ENCODE data around the gene PGC. TPM values are rescaled to one million over a fixed set of nuclear protein-coding genes. Genes with fewer than 3 reads are reported as not detected.

Gene PGC
- not detected in 2 replicates for total RNA-seq

DNA sequence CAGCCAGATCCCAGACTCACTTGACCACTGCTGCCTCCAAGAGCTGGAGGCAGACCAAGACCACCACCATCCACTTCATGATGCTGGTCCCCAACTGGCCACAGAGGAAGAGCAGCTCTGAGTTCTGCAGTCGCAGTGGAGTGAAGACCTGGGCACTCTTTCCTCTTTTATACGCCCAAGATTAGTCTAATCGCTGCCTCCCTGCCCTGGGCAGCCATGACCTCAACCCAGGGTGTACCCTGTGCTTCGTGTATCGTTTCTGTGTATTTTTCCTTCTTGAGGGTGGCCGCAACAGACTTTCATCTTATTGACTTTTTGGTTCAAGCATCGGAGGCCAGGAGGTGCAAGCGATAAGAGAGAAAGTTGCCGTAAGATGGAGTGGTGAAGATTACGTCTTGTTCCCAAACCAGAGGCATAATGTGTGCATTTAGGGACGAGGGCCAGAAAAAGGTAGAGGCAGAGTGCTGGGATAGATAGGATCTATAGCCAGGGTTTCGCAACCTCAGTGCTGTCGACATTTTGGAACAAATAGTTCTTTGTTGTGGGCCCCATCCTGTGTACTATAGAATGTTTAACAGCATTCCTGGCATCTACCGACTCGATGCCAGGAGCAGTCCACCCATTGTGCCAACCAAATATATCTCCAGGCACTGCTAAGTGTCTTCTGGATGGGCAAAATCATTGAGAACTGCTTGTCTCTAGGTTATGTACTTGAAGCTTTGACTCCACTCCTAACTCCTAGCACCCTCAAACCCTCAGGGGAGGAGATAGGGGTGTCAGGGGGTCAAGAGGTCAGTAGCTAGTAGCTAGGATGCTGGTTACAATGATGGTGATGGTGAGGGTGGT lies at the start of gene PGC:
Gene PGC, minus strand, starts transcription at position 142 of the 846 bp plus-strand sequence. Its CDS starts 63 bp downstream, at position 79.
- TF ChIP-seq, protein P1, sequence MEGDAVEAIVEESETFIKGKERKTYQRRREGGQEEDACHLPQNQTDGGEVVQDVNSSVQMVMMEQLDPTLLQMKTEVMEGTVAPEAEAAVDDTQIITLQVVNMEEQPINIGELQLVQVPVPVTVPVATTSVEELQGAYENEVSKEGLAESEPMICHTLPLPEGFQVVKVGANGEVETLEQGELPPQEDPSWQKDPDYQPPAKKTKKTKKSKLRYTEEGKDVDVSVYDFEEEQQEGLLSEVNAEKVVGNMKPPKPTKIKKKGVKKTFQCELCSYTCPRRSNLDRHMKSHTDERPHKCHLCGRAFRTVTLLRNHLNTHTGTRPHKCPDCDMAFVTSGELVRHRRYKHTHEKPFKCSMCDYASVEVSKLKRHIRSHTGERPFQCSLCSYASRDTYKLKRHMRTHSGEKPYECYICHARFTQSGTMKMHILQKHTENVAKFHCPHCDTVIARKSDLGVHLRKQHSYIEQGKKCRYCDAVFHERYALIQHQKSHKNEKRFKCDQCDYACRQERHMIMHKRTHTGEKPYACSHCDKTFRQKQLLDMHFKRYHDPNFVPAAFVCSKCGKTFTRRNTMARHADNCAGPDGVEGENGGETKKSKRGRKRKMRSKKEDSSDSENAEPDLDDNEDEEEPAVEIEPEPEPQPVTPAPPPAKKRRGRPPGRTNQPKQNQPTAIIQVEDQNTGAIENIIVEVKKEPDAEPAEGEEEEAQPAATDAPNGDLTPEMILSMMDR (IDR thresholded peaks at IDR 0.05; ENCODE audit: insufficient read depth, low read length, poor library complexity, severe bottlenecking) = no peak
- Histone ChIP-seq H3K4me3 (ENCODE audit: low read depth, low read length) (no peak within 1 kb of the TSS), H3K36me3 (ENCODE audit: control insufficient read depth, insufficient read depth, low read length) (no peaks in the 10 kb centered on the region), H3K27me3 (ENCODE audit: control insufficient read depth, insufficient read depth, low read length) (peaks cover 2% of the 10 kb centered on the region)
- no peak for DNase-seq (ENCODE audit: low read depth)

DNA sequence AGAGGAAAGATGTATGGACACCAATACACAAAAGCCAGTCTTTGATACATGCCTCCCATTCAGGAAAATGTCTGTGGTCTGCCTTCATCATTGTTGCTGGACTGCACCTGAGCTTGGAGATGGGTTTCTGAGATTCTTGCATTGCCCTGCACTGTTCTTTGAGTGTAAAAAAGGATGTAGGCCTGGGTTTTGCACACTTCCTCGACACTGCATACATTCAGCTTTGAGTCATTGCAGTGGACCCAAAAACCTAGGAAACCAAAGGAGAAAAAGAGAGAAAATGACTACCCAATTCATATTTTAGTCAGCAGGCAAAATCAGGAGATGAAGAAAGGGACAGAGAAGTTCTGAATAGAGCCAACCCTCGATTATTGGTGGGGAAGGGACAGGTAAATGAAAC lies 49.3 kb upstream of the PGC start:
- TF ChIP-seq, protein P1 (IDR thresholded peaks at IDR 0.05; ENCODE audit: insufficient read depth, low read length, poor library complexity, severe bottlenecking) = no peak
- Histone ChIP-seq H3K4me3 (ENCODE audit: low read depth, low read length) (no peak overlapping the region), H3K36me3 (ENCODE audit: control insufficient read depth, insufficient read depth, low read length) (peaks cover 1% of the 10 kb centered on the region), H3K27me3 (ENCODE audit: control insufficient read depth, insufficient read depth, low read length) (no peaks in the 10 kb centered on the region)
- DNase-seq (ENCODE audit: low read depth) = no peak

DNA sequence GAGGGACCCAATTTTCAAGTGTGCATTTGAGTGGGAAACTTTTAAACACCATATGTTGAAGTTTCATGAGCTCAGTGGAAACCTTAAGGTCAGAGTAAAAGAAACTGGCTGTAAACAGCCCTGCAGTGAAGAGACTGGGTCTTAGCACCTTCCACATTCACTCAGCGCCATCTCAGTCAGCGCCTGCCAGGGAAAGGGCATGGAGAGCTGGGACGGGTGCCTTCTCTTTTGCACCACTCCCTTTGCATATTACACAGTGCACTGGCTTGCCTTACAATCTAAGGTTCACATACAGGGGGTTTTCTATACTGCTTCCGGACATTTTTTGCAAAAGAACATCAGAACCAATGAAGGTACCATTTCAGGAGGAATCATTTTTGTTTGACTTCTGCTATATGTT lies 44.8 kb upstream of the PGC start:
- Histone ChIP-seq H3K27me3 (ENCODE audit: control insufficient read depth, insufficient read depth, low read length) (no peaks in the 10 kb centered on the region), H3K36me3 (ENCODE audit: control insufficient read depth, insufficient read depth, low read length) (peaks cover 1% of the 10 kb centered on the region), H3K4me3 (ENCODE audit: low read depth, low read length) (no peak overlapping the region)
- TF ChIP-seq, protein P1 (IDR thresholded peaks at IDR 0.05; ENCODE audit: insufficient read depth, low read length, poor library complexity, severe bottlenecking) = no peak
- DNase-seq (ENCODE audit: low read depth) = no peak

DNA sequence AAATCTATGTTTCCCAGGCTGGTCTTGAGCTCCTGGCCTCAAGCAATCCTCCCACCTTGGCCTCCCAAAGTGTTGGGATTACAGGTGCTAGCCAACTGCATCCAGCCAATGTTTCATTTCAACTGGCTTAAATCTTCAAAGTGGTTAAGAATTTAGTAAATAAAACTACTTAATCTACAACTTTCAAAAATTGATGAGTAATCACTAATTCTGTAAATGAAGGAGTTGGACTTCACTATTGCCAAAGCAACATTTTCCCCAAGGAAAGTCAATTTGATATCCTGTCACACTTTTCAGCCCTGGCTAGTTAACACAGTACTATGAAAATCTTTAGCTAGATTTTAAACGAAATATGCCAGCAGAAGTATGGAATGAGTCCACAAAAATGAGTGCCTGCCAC lies 44.1 kb upstream of the PGC start:
- DNase-seq (ENCODE audit: low read depth) = no peak
- no peaks in the 10 kb centered on the region for H3K27me3 ChIP-seq (ENCODE audit: control insufficient read depth, insufficient read depth, low read length)

DNA sequence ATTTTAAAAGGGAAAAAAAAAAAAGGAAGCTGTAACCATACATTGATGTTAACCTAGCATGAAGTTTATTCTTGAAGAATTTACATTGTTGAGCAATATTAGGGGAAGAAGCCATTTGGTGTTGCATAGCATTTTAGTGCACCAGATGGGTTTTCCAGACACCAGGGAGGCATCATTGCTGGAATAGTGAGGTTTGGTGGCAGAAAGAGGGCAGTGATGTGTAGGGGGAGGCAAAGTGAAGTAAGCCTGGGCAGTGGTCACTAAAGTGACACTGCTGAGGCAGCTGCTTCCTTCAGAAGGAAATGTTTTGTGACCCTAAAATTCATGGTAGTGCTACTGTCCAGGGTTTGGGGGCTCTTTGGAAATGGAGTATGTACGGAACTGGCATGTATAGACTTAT lies 42.8 kb upstream of the PGC start:
- no peak for DNase-seq (ENCODE audit: low read depth)
- TF ChIP-seq, protein P1 (IDR thresholded peaks at IDR 0.05; ENCODE audit: insufficient read depth, low read length, poor library complexity, severe bottlenecking) = no peak
- Histone ChIP-seq H3K4me3 (ENCODE audit: low read depth, low read length) (no peak overlapping the region), H3K36me3 (ENCODE audit: control insufficient read depth, insufficient read depth, low read length) (no peaks in the 10 kb centered on the region), H3K27me3 (ENCODE audit: control insufficient read depth, insufficient read depth, low read length) (no peaks in the 10 kb centered on the region)

More for the DNA sequence above, 44.1 kb upstream of the PGC start:
- Histone ChIP-seq H3K4me3 (ENCODE audit: low read depth, low read length) (no peak overlapping the region), H3K36me3 (ENCODE audit: control insufficient read depth, insufficient read depth, low read length) (no peaks in the 10 kb centered on the region)
- TF ChIP-seq, protein P1 (IDR thresholded peaks at IDR 0.05; ENCODE audit: insufficient read depth, low read length, poor library complexity, severe bottlenecking) = no peak

DNA sequence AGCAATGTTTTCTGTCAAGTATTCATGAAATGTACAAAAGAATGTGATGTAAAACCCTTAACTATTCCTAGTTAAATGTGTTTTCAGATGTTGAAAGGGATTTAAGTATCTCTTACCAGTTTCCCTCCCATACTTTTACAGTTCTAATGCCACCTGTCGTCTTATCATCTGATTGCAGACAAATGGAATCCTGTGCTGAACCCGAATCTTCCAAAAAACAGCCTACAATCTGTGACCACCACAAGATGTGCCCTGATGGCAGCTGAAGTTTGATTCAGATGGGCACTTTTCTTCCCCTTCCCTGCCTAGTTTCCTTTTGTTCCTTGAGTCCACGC lies 42.2 kb upstream of the PGC start:
- no peaks in the 10 kb centered on the region for H3K36me3 ChIP-seq (ENCODE audit: control insufficient read depth, insufficient read depth, low read length)
- DNase-seq (ENCODE audit: low read depth) = no peak
- H3K4me3 ChIP-seq (ENCODE audit: low read depth, low read length) = no peak overlapping the region
- TF ChIP-seq, protein P1 (IDR thresholded peaks at IDR 0.05; ENCODE audit: insufficient read depth, low read length, poor library complexity, severe bottlenecking) = no peak
- H3K27me3 ChIP-seq (ENCODE audit: control insufficient read depth, insufficient read depth, low read length) = no peaks in the 10 kb centered on the region

Data from kidney epithelial cell (primary cell).